Stromal cell of bone marrow (primary cell): ENCODE measurements around the gene BOK.
A peak's percentile ranks its signal among the peaks of the same experiment; 100 is the strongest.

Experiments used
- DNase-seq: peaks from one replicate; pipeline ENCODE4 v3.0.0-alpha.2; 2012; ENCODE audit warnings: low read depth

BOK gene

DNA sequence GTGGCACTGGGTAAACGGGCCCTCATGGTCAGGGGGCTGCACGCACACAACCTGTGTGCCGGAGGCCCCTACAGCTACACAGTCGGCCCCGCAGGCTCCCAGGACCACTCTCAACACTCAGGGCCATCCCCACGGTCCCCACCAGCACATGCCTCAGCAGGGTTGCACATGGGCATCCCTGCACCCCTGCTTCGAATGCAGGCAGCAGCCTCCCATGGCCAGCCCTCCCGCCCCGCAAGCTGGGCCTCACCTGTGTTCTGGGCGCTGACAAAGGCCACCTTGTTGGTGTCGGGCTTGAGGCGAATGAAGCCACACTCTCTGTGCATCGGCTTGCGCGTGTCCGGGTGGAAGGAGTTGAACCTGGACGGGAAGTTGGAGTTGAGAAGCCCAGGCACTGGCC is 44.2 kb downstream of the BOK start:
- no peak for DNase-seq

- DNase-seq: no peak
Measured at GRCh38 chr2:241603686-241604085, 45.1 kb downstream of the BOK start.

DNA sequence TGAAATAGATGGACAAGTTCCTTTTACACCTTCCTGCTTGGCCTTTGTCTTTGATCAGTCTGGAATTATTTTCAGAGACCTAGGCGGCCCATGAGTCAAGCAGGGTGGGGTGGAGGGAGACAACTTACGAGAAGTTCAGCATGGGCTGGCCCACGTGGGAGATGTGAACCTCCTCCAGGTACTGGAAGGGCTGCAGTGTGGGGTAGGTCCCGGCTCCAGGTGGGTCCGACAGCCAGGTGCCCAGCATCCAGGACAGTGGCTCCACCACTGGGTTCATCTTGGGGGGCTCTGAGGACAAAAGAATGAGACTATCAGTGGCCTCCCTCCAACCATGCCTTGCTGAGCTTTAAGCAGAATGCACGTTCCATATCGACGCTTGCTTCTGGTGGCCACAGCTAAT is 47.6 kb downstream of the BOK start:
- DNase-seq: no peak

GRCh38 chr2:241607162-241607885 is 48.8 kb downstream of the BOK start:
- no peak for DNase-seq

- no peak for DNase-seq
Measured at GRCh38 chr2:241608881-241609280, 50.3 kb downstream of the BOK start.

DNA sequence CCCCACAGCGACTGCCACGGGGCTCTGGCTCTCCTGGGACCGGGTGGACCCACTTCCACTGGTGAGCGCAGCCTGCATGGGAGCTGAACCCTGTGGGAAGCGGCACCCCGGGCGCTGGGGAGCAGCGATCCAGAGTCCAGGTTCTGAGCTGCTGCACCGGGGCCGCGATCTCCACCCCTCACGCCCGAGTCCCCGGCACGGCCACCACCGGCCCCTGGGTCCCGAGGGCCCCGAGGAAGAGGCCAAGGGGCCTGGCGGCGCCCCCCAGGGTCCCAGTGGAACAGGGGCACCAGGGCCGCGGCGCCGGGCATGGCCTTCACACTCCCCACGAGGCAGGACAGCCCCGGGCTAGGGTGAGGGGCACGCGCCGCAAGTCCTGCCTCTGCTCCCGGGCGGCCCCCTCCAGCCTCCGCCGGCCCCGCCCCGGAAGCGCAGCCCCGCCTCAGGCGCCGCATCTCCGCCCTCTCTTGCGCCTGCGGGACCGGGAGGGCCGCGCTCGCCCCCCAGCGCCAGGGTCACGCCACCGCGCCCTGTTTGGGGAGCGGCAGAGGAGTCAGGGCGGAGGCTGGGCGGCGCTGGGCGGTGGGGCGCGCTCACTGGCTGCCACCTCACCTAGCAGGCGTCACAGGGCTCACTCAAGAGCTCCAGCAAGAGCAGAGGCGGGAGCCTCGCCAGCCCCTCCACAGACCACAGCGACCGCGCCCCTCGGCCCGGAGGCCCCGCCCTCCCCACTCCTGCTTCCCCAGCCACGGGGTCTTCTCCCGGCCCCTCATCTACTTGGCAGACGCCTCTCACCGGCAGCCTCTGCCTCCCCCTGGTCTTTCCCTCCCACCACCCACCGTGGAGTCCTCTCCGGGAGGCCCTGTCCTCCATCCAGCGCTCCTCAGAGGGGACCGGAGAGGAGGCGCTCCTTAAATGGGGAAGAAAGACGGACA is 51.6 kb downstream of the BOK start:
- DNase-seq: peak; percentile 54

GRCh38 chr2:241611062-241611461 is 52.5 kb downstream of the BOK start:
- DNase-seq: no peak

GRCh38 chr2:241612156-241613016 is 53.8 kb downstream of the BOK start:
- DNase-seq: no peak

GRCh38 chr2:241613017-241613780 is 54.7 kb downstream of the BOK start:
- DNase-seq: no peak

DNA sequence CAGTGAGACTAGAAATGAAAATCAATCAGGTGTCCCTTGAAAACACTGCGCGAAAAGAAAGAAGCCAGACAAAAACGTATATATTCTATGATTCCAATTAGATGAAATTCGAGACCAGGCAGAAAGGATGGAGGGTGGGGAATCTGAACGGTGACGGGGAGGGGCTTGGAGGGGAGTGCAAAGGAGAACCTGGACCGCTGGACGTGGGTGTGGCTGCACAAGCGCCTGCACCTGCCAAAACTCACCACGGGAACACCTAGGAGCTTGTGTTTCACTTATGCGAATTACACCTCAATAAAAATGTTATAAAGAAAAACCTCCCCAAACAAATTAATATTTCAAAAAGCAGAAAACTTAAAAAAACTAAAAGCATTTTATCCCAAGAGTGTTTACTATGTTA is 56.5 kb downstream of the BOK start:
- DNase-seq: no peak

DNA sequence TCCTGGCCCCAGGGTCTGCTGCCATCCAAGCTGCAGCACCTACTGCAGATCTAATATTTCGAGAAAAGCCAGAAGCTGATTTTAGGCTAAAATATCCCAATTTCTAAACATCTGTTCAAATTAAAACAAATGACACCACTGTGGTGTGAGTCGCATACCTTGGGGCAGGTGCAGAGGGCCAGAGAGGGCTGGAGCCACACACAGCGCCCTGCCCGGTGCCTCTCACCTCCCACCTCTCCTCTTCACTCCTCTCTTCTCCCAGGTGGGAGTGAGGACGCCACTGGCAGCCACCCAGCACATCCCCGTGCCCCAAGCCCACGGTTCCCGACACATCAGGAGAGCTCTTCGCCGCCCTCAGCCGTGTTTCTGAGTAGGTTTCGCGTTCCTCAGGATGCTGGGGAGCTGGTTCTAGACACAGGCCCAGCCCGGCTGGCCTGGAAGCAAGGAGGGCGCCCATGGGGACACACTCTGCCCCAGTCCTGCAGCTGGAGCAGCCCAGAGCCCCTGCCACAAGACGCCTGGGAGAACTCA is 57.0 kb downstream of the BOK start:
- no peak for DNase-seq

- no peak for DNase-seq
Measured at GRCh38 chr2:241616168-241617125, 57.9 kb downstream of the BOK start.

DNA sequence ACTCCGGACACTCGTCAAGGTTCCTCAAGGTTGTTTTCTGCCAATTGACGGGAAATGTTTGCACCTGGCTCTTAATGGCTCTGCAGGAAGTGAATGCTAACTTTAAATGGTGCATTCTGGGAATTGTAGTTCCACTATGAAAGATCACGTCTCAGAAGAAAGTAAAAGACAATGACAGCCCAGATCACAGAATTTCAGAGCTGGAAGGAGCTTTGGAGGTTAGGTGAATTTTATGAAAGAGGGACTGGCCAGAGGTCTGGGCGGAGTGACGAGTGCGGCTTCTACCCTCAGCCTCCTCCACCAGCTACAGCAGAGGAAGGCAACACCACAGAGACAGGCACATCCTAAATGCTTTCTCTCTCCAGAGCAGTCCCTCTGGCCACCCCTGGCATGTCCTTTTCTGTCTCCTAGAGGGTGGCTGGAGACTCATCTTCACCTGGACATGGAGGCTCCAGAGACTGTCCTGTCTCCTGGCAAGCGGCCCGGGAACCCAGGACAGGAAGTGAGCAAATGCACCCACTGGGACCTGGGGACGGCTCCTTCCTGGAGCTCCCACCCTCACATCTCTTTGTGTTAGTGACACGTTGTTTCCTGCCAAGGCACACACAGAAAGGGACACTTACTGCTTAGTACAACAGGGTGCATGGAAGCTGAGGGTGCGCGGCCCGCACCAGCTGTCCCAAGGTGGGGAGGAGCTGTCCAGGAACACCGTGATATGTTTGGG is 59.0 kb downstream of the BOK start:
- no peak for DNase-seq

DNA sequence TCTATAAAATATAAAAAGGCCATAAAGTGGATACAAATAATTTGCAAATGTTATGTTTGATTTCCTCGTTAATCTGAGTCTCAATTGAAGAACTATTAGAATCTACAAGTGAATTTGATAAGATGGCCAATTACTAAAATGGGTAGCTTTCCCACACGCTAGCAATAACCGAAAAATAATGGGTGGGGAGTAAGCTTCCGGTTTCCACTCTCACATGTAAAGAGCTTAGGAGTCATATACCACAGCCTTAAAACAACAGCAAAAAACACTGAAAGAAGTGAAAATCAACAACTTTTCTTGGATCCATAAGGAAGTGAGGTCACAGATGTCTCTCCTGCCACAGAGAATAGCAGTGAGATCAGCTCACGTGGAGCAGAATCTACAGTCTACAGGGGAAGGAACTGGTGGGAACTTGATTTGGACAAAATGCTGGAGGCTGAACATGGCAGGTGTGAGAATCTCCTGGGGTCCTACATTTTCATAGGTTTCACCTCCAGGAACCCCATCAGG is 59.8 kb downstream of the BOK start:
- DNase-seq: no peak

DNA sequence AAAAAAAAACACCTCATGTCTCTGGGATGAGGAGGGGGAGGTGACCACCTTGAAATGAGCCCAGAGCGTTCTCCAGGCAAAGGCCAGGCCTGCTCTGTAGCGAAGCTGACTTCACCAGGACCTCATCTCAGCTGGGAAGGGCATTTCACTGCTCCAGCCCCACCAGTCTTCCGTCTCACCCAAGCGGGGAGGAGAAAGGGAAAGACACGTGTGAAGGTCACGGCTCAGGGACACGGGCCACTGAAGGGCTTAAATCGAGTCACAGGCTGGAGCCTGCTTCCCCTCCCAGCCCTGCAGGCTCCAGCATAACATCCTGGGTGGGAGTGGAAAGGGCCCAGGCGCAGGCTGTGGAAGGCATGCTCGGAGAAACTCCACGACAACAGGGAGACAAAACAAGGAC is 60.3 kb downstream of the BOK start:
- DNase-seq: no peak

GRCh38 chr2:241619597-241620418 is 61.3 kb downstream of the BOK start:
- DNase-seq: no peak

- DNase-seq: no peak
Measured at GRCh38 chr2:241620419-241620769, 61.8 kb downstream of the BOK start.
